Measurements from ENCODE around the gene P3H3.
"Not testable (repeated sequence)": the region's sequence is repeated elsewhere in the genome, so short reads cannot be mapped to it uniquely, and the experiment has no call there.

P3H3 gene

DNA sequence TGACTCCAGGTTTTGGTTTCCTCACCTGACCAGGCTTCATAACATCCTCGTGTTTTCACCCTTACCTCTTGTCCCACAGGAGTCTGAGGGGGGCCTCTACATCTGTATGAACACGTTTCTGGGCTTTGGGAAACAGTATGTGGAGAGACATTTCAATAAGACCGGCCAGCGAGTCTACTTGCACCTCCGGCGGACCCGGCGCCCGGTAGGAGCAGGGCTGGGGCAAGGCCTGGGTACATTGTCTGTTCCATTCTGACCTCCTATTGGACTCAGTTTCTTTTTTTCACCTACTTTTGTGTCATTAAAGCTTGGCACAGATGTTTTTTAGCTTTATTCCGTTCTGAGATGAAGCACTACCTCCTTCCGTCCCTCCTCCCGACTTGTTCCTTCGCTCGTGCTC lies 27.1 kb downstream of the P3H3 start:
- no peak overlapping the region for H3K4me3 ChIP-seq (replicated peaks in 1 of 2; ENCODE audit: low read depth in 2 of 2, low read length in 2 of 2)
- no peak for DNase-seq (ENCODE audit: low read depth in 2 of 2)
- TF ChIP-seq, protein P1, sequence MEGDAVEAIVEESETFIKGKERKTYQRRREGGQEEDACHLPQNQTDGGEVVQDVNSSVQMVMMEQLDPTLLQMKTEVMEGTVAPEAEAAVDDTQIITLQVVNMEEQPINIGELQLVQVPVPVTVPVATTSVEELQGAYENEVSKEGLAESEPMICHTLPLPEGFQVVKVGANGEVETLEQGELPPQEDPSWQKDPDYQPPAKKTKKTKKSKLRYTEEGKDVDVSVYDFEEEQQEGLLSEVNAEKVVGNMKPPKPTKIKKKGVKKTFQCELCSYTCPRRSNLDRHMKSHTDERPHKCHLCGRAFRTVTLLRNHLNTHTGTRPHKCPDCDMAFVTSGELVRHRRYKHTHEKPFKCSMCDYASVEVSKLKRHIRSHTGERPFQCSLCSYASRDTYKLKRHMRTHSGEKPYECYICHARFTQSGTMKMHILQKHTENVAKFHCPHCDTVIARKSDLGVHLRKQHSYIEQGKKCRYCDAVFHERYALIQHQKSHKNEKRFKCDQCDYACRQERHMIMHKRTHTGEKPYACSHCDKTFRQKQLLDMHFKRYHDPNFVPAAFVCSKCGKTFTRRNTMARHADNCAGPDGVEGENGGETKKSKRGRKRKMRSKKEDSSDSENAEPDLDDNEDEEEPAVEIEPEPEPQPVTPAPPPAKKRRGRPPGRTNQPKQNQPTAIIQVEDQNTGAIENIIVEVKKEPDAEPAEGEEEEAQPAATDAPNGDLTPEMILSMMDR (IDR thresholded peaks at IDR 0.05; ENCODE audit: low read depth, low read length) = no peak

DNA sequence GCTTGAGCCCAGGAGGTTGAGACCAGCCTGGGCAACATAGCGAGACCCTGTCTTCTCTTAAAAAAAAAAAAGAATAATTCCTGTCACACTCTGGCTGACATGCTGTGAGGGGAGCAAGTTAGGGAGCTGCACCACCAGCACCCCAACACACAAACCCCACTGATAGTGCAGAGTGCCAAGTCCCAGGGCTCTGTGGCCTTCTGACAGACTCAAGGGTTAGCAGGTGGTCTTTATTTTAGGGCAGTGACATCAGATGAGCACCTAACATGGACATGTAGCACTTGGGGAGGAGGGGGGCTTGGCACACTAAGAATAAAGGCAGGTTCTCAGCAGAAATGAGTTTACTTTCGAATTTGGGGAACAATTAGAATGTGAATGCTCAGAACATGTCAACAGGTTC lies 30.6 kb downstream of the P3H3 start:
- DNase-seq (ENCODE audit: low read depth in 2 of 2) = no peak
- H3K4me3 ChIP-seq (replicated peaks in 1 of 2; ENCODE audit: low read depth in 2 of 2, low read length in 2 of 2) = no peak overlapping the region
- TF ChIP-seq, protein P1 (IDR thresholded peaks at IDR 0.05; ENCODE audit: low read depth, low read length) = no peak

DNA sequence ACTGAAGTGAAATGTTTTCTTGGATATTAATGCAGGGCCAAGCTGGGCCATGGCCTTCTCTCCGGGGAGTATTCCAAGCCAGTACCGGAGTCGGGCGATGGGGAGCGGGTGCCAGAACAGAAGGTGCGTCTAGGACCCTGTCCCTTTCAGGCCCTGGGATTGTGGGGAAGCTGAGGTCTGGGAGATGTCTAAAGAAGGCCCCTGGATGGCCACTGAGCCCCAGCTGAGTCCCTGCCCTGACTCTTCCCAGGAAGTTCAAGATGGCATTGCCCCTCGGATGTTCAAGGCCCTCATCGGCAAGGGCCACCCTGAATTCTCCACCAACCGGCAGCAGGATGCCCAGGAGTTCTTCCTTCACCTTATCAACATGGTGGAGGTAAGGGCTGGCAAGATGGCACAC lies 31.9 kb downstream of the P3H3 start:
- DNase-seq (ENCODE audit: low read depth in 2 of 2) = no peak
- H3K4me3 ChIP-seq (replicated peaks in 1 of 2; ENCODE audit: low read depth in 2 of 2, low read length in 2 of 2) = no peak overlapping the region
- TF ChIP-seq, protein P1 (IDR thresholded peaks at IDR 0.05; ENCODE audit: low read depth, low read length) = no peak

DNA sequence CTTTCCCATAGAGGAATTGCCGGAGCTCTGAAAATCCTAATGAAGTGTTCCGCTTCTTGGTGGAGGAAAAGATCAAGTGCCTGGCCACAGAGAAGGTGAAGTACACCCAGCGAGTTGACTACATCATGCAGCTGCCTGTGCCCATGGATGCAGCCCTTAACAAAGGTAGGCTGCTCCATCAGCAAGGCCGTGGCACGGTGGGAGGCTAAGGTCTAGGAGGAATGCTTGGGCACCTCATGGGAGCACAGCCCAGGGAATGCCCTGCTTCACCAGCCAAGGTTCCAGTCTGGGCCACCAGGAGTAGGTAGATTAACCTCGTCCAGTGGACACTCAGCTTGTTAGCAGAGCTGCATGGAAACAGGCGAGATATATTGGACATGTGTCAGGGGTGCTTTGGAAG lies 32.7 kb downstream of the P3H3 start:
- H3K4me3 ChIP-seq (replicated peaks in 1 of 2; ENCODE audit: low read depth in 2 of 2, low read length in 2 of 2) = no peak overlapping the region
- TF ChIP-seq, protein P1 (IDR thresholded peaks at IDR 0.05; ENCODE audit: low read depth, low read length) = no peak
- no peak for DNase-seq (ENCODE audit: low read depth in 2 of 2)

DNA sequence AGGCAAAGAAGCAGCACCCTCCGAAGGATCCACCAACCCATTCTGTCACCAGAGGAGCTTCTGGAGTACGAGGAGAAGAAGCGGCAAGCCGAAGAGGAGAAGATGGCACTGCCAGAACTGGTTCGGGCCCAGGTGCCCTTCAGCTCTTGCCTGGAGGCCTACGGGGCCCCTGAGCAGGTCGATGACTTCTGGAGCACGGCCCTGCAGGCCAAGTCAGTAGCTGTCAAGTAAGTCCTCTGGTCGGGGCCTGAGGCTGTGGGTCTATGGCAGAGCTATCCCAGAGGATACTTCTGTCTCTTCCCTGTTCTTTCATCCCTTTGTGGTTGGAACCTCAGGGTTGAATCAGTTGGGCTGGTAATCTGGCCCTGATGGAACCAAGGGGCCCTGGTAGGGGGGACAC lies 33.2 kb downstream of the P3H3 start:
- no peak for DNase-seq (ENCODE audit: low read depth in 2 of 2)
- TF ChIP-seq, protein P1 (IDR thresholded peaks at IDR 0.05; ENCODE audit: low read depth, low read length) = no peak
- no peak overlapping the region for H3K4me3 ChIP-seq (replicated peaks in 1 of 2; ENCODE audit: low read depth in 2 of 2, low read length in 2 of 2)

DNA sequence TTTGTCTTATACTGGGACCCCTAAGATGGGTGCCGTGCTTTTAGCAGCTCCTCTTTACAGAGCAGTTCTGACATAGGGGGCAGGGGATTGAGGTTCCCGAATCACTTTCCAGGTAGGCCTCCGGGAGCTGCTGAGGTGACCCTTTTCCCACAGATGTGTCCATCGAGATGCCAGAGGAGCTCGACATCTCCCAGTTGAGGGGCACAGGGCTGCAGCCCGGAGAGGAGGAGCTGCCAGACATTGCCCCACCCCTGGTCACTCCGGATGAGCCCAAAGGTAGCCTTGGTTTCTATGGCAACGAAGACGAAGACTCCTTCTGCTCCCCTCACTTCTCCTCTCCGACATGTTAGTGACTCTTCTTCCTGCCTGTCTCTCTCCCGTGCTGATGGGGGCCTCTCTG lies 34.8 kb downstream of the P3H3 start:
- H3K4me3 ChIP-seq (replicated peaks in 1 of 2; ENCODE audit: low read depth in 2 of 2, low read length in 2 of 2) = no peak overlapping the region
- no peak for DNase-seq (ENCODE audit: low read depth in 2 of 2)
- TF ChIP-seq, protein P1 (IDR thresholded peaks at IDR 0.05; ENCODE audit: low read depth, low read length) = no peak

DNA sequence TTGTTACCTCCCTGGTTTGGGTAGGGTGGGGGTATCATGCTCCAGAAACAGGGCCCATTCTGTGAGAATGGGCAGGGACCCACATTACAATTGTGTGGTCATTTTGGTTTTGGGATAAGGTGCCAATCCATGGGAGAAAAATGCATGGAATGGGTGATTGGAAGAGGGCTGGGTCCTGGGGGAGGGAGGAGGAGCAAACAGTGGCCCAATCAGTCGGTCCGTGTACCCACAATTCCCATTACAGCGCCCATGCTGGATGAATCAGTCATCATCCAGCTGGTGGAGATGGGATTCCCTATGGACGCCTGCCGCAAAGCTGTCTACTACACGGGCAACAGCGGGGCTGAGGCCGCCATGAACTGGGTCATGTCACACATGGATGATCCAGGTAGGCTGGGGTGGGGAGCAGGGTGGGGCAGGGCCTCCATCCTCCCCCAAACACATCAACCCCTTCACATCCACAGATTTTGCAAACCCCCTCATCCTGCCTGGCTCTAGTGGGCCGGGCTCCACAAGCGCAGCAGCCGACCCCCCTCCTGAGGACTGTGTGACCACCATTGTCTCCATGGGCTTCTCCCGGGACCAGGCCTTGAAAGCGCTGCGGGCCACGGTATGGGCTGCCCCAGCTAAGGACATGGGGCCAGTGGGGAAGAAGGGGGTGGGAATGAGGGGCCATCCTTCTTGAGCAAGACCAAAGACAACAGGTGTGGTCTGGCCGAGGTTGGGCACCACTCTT lies 35.5 kb downstream of the P3H3 start:
- TF ChIP-seq, protein P1 (IDR thresholded peaks at IDR 0.05; ENCODE audit: low read depth, low read length) = no peak
- no peak overlapping the region for H3K4me3 ChIP-seq (replicated peaks in 1 of 2; ENCODE audit: low read depth in 2 of 2, low read length in 2 of 2)
- DNase-seq (ENCODE audit: low read depth in 2 of 2) = no peak

DNA sequence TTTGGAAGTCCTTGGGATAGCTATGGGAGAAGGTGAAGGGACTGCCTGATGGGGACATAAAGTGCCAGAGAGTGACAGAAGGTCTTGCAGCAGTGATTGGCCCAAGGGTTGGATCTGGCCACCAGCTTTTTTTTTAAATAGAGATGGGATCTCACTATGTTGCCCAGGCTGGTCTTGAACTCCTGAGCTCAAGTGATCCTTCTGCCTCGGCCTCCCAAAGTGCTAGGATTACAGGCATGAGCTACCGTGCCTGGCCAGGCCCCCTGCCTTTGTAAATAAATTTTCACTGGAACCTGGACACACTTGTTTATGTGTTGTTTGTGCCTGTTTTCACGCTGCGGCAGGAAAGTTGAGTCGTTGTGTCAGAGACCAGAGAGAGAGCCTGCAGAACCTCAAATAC lies 37.1 kb downstream of the P3H3 start:
- H3K4me3 ChIP-seq (replicated peaks in 1 of 2; ENCODE audit: low read depth in 2 of 2, low read length in 2 of 2); DNase-seq (ENCODE audit: low read depth in 2 of 2): not testable (repeated sequence)
